LHCN-M2 (cell line): Measurements from ENCODE around the gene ITGA1. TPM values are rescaled to one million over a fixed set of nuclear protein-coding genes. Genes with fewer than 3 reads are reported as not detected.
"Not testable (repeated sequence)": the region's sequence is repeated elsewhere in the genome, so short reads cannot be mapped to it uniquely, and the experiment has no call there.

Experiments
- DNase-seq: peaks from one replicate; pipeline ENCODE4 v3.0.0-alpha.2; 2012; ENCODE audit warnings: low read depth
- polyA plus RNA-seq: library from polyadenylated mRNA; unstranded; fragments of >200 nt; gene quantifications from one replicate; pipeline ENCODE4 v1.2.1, GENCODE V29; 2012; ENCODE audit warnings: missing spikeins
- total RNA-seq: library from RNA; depleted of rRNA; stranded (reverse); fragments of >200 nt; gene quantifications from 2 replicates; pipeline ENCODE4 v1.2.3, GENCODE V29; 2014; rRNA removed

ITGA1 gene
- 4.3 and 14.8 TPM in 2 replicates for total RNA-seq
- polyA plus RNA-seq: 4.2 TPM

- DNase-seq: peak; percentile 77
These were observed at the start of gene ITGA1, which contains the start of gene PELO for GRCh38 chr5:52787600-52788504. ITGA1 (plus strand) TSS chr5:52787916; CDS start chr5:52788354, 438 bp downstream. PELO (plus strand) TSS chr5:52787916; CDS start chr5:52800395, 12,479 bp downstream.

- no peak for DNase-seq
These were observed 49.6 kb upstream of the ITGA1 start for GRCh38 chr5:52738095-52738506.

- no peak for DNase-seq
These were observed 47.7 kb upstream of the ITGA1 start for GRCh38 chr5:52740007-52740406.

GRCh38 chr5:52743012-52743411, 44.7 kb upstream of the ITGA1 start:
- no peak for DNase-seq

GRCh38 chr5:52743529-52743928, 44.2 kb upstream of the ITGA1 start:
- no peak for DNase-seq

- DNase-seq: peak; percentile 55
These were observed 43.7 kb upstream of the ITGA1 start for GRCh38 chr5:52743970-52744369.

GRCh38 chr5:52744867-52745458, 42.8 kb upstream of the ITGA1 start:
- DNase-seq: not testable (repeated sequence)

- no peak for DNase-seq
These were observed 41.2 kb upstream of the ITGA1 start for GRCh38 chr5:52746539-52746938.

GRCh38 chr5:52748590-52748989, 39.1 kb upstream of the ITGA1 start:
- DNase-seq: no peak

- DNase-seq: no peak
These were observed 38.0 kb upstream of the ITGA1 start for GRCh38 chr5:52749666-52750065.

- no peak for DNase-seq
These were observed 36.6 kb upstream of the ITGA1 start for GRCh38 chr5:52751137-52751536.

GRCh38 chr5:52754051-52754450, 33.7 kb upstream of the ITGA1 start:
- no peak for DNase-seq

- DNase-seq: no peak
These were observed 30.2 kb upstream of the ITGA1 start for GRCh38 chr5:52757527-52757926.

GRCh38 chr5:52758014-52758413, 29.7 kb upstream of the ITGA1 start:
- no peak for DNase-seq

GRCh38 chr5:52759331-52759730, 28.4 kb upstream of the ITGA1 start:
- no peak for DNase-seq

- DNase-seq: no peak
These were observed 26.9 kb upstream of the ITGA1 start for GRCh38 chr5:52760695-52761366.

- DNase-seq: no peak
These were observed 20.4 kb upstream of the ITGA1 start for GRCh38 chr5:52767217-52767743.

GRCh38 chr5:52767766-52768480, 19.8 kb upstream of the ITGA1 start:
- DNase-seq: no peak

- no peak for DNase-seq
These were observed 18.7 kb upstream of the ITGA1 start for GRCh38 chr5:52769061-52769460.

- no peak for DNase-seq
These were observed 17.3 kb upstream of the ITGA1 start for GRCh38 chr5:52770287-52770939.
